Measurements from ENCODE around the gene MARCHF3. TPM values are rescaled to one million over a fixed set of nuclear protein-coding genes. Genes with fewer than 3 reads are reported as not detected.

The MARCHF3 gene
- total RNA-seq, 6 experiments from 2014 or later, result 0.33 to 4.3 (median 0.77) TPM

DNA sequence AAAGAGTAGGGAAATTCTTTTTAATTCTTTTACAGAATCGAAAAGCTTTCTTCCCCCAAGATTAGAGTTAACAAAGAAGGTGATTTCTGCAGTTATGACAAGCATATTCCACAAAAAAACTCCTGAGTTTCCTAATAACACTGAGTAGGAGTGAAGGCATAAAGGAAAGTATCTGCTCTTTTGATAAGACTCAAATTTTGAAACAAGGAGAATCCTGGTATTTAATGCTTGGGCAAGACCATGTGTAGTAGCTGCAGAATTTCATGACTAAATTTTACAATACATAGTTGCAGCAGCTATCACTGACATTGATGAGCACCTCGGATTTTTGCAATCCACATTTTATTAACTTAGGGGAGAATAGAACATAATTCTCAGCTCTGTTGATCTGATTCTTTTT, 92.6 kb downstream of the MARCHF3 start:
- intact Hi-C loops (cut with DNase I), result no loop called here
- 74% methylated on average over 2 of the region's 2 CpGs for WGBS (ENCODE audit: insufficient coverage, low coverage, low lambda C conversion rate, missing lambda C conversion rate)
- Histone ChIP-seq H3K27me3 (no peaks in the 10 kb centered on the region), H3K27ac (no peak overlapping the region), H3K4me3 (no peak overlapping the region), H3K4me1 (no peaks in the 10 kb centered on the region), H3K36me3 (no peaks in the 10 kb centered on the region), H3K9me3 (no peaks in the 10 kb centered on the region)
- DNase-seq (no peak), ATAC-seq (no peak)
- no peak for TF ChIP-seq POLR2A (IDR thresholded peaks at IDR 0.05)
- TF ChIP-seq, protein P1, sequence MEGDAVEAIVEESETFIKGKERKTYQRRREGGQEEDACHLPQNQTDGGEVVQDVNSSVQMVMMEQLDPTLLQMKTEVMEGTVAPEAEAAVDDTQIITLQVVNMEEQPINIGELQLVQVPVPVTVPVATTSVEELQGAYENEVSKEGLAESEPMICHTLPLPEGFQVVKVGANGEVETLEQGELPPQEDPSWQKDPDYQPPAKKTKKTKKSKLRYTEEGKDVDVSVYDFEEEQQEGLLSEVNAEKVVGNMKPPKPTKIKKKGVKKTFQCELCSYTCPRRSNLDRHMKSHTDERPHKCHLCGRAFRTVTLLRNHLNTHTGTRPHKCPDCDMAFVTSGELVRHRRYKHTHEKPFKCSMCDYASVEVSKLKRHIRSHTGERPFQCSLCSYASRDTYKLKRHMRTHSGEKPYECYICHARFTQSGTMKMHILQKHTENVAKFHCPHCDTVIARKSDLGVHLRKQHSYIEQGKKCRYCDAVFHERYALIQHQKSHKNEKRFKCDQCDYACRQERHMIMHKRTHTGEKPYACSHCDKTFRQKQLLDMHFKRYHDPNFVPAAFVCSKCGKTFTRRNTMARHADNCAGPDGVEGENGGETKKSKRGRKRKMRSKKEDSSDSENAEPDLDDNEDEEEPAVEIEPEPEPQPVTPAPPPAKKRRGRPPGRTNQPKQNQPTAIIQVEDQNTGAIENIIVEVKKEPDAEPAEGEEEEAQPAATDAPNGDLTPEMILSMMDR (IDR thresholded peaks at IDR 0.05), result no peak

- ATAC-seq (no peak), DNase-seq (no peak)
- Histone ChIP-seq H3K4me1 (no peaks in the 10 kb centered on the region), H3K4me3 (no peak overlapping the region), H3K36me3 (no peaks in the 10 kb centered on the region), H3K27ac (no peak overlapping the region), H3K9me3 (no peaks in the 10 kb centered on the region), H3K27me3 (no peaks in the 10 kb centered on the region)
- TF ChIP-seq, protein P1 (IDR thresholded peaks at IDR 0.05), result no peak
- no peak for TF ChIP-seq POLR2A (IDR thresholded peaks at IDR 0.05)
- 87% methylated on average over 4 of the region's 4 CpGs for WGBS (ENCODE audit: insufficient coverage, low coverage, low lambda C conversion rate, missing lambda C conversion rate)
- intact Hi-C loops (cut with DNase I), result no loop called here
These were observed 93.5 kb downstream of the MARCHF3 start for GRCh38 chr5:126936775-126937418.

DNA sequence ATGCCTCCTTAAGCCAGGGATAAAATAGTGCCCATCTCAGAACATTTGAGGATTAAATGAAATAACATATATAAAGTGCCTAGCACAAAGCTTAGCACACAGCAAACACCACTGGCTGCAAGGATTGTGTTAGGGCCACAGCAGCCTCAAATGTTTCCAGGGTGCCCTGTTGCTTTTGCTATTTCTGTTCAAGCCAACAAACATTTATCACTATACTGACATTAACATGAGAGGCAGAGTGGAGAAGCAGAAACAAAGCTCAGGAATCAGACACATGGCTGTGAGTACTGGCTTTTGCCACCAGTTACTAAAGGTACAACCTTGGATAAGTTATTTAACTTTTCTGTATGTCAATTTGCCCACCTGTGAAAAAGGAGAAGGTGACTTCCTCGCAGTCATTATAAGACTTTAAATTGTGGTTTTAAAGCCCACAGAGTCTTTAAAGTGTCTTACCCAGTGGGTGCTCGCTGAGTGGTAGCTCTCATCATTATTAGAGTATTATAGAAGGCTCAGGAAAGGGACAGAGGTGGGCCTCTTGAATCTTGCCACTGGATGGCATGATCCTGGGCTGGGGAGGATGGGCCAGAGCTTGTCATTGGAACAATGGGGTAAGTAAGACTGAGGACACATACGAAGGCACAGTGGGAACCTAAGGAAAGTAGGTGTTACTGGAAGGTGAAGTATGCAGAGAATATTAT, 98.2 kb downstream of the MARCHF3 start:
- H3K36me3 ChIP-seq, result no peaks in the 10 kb centered on the region
- H3K9me3 ChIP-seq, result no peaks in the 10 kb centered on the region
- no peaks in the 10 kb centered on the region for H3K4me1 ChIP-seq
- DNase-seq (no peak), ATAC-seq (no peak)
- no peaks in the 10 kb centered on the region for H3K27me3 ChIP-seq
- H3K27ac ChIP-seq, result no peak overlapping the region
- H3K4me3 ChIP-seq, result no peak overlapping the region
- intact Hi-C loops (cut with DNase I), result no loop called here
- no peak for TF ChIP-seq POLR2A (IDR thresholded peaks at IDR 0.05)
- TF ChIP-seq, protein P1 (IDR thresholded peaks at IDR 0.05), result no peak
- 87% methylated on average over 2 of the region's 3 CpGs for WGBS (ENCODE audit: insufficient coverage, low coverage, low lambda C conversion rate, missing lambda C conversion rate)

DNA sequence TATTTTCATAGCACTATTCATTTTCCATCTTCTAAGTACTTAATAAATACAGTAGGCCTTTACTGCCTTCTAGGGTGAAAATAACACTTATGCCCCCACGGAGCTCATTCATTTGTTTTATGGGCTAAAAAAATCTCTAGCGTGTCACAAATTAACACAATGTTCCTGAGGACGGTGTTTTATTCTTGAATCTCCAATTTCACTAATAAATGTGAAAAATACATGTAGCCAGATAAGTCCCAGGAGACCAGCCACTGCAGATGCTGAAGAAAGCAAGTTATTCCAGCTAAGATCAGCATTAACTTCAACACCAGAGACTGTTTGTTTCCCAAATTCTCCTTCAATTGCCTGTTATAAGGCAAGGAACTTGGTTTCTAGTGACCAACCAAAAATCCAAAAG, 102.3 kb downstream of the MARCHF3 start:
- H3K27me3 ChIP-seq, result no peaks in the 10 kb centered on the region
- no peaks in the 10 kb centered on the region for H3K4me1 ChIP-seq
- no peak overlapping the region for H3K4me3 ChIP-seq
- H3K36me3 ChIP-seq, result no peaks in the 10 kb centered on the region
- intact Hi-C loops (cut with DNase I), result no loop called here
- 94% methylated on average over 3 of the region's 3 CpGs for WGBS (ENCODE audit: insufficient coverage, low coverage, low lambda C conversion rate, missing lambda C conversion rate)
- H3K27ac ChIP-seq, result no peak overlapping the region
- no peaks in the 10 kb centered on the region for H3K9me3 ChIP-seq
- DNase-seq (no peak), ATAC-seq (no peak)
- TF ChIP-seq, protein P1 (IDR thresholded peaks at IDR 0.05), result no peak
- no peak for TF ChIP-seq POLR2A (IDR thresholded peaks at IDR 0.05)

Data from right lobe of liver (tissue), 6 donors.